Astrocyte of the spinal cord (primary cell): Measurements from ENCODE around the gene UBR3.

Experiments
- DNase-seq: peaks from one replicate; pipeline ENCODE4 v3.0.0; 2011; ENCODE audit warnings: low read depth, low spot score
- H3K4me3 ChIP-seq: 2 replicates; pipeline ENCODE4 v1.5.1; 2011; ENCODE audit warnings: low read depth, mild to moderate bottlenecking, low read length, moderate library complexity
- in situ Hi-C: cut with HindIII; loops from 2 replicates; pipeline ENCODE4 v1.10.0; 2017; ENCODE audit warnings: low sequenced_read_pairs
- TF ChIP-seq, protein P1 (sequence below): IDR thresholded peaks from 2 replicates; pipeline ENCODE4 v1.5.1; 2012; ENCODE audit warnings: low read depth, mild to moderate bottlenecking, low read length, inconsistent platforms

The UBR3 gene

DNA sequence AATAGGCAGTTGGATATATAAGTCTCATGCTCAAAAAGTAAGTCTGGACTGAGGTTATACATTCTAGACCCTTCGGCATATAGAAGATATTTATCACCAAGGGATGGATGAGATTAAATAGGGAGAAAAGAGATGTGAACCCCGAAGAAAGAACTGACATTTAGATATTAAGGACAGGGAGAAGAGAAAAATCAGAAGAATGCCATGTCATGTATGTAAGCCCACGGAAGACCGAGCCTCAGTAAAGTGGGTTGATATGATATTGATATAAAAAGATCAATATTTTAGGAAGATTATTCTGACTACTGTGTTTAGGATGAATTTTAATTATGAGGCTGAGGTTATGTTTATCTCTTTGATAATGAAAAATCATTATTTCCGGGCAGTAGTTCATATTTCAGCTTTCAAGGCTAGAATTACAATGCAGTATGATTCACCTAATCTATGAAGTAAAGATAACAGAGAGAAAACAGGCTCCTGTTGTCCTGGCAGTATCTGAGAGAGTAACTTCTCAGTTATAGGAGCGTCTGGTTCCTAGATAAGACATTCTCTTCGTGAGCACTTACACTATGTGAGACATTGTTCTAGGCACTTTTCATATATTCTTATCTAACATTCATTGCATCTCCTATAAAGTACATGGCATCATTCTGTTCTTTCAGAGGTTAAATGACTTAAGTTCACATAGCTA is 83.0 kb downstream of the UBR3 start:
- no peak overlapping the region for H3K4me3 ChIP-seq
- TF ChIP-seq, protein P1, sequence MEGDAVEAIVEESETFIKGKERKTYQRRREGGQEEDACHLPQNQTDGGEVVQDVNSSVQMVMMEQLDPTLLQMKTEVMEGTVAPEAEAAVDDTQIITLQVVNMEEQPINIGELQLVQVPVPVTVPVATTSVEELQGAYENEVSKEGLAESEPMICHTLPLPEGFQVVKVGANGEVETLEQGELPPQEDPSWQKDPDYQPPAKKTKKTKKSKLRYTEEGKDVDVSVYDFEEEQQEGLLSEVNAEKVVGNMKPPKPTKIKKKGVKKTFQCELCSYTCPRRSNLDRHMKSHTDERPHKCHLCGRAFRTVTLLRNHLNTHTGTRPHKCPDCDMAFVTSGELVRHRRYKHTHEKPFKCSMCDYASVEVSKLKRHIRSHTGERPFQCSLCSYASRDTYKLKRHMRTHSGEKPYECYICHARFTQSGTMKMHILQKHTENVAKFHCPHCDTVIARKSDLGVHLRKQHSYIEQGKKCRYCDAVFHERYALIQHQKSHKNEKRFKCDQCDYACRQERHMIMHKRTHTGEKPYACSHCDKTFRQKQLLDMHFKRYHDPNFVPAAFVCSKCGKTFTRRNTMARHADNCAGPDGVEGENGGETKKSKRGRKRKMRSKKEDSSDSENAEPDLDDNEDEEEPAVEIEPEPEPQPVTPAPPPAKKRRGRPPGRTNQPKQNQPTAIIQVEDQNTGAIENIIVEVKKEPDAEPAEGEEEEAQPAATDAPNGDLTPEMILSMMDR = no peak
- in situ Hi-C loops = no loop called here
- no peak for DNase-seq

DNA sequence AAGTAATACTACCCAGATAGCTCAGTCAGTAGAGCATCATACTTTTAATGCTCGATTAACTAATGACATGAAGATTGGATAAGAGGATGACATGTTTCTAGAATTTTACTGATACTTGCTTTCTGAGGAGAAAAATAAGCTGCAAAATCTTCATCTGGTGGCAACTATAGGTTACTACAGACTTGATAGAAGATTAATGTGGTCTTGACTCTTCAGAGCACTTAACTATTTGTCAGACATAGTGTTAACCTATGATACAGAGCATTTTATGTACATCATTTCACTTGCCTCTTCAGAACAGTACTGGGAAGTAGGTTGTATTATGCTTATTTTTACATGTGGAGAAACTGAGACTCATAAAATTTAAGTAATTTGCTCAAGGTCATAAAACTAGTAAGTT is 83.9 kb downstream of the UBR3 start:
- TF ChIP-seq, protein P1 = no peak
- H3K4me3 ChIP-seq = no peak overlapping the region
- in situ Hi-C loops = no loop called here
- DNase-seq = no peak

DNA sequence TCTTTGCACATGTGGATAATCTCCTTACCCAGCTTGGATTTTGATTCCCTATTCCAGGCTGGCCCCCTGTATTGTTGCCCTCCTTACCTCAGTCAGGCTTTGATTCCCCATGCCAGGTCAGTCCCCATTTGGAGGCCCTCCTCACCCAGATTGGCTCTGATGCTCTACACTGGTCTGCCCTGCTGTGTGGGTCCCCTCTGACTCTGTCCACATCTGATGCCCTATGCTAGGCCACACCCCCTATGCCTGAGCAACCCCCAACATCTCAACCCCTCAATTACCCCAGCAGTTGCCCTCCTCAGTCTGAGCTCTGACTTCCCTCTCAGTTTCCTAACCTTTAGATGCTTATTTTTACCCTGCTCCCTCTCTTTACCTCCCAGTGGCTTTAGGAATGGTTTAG is 89.4 kb downstream of the UBR3 start:
- TF ChIP-seq, protein P1 = no peak
- H3K4me3 ChIP-seq = no peak overlapping the region
- no peak for DNase-seq
- in situ Hi-C loops = no loop called here

DNA sequence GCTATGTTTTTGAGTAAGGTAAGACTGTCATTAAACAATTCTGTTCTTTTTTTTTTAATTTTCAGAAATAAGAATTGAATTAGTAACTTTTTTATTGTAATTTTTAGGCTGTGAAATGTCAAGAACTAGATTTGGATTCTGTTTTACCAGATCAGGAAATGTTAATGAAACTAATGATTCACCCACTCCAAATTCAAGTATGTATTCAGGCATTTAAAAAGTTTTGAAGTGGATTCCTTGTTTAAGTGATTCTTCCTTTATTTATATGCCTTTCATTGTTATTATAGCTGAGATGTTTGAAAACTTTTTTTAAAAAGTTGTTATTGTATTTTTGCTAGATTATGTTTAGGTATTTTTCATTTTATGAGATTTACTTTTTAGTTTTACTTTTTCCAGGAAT is 96.7 kb downstream of the UBR3 start:
- TF ChIP-seq, protein P1 = no peak
- H3K4me3 ChIP-seq = no peak overlapping the region
- in situ Hi-C loops = no loop called here
- no peak for DNase-seq

DNA sequence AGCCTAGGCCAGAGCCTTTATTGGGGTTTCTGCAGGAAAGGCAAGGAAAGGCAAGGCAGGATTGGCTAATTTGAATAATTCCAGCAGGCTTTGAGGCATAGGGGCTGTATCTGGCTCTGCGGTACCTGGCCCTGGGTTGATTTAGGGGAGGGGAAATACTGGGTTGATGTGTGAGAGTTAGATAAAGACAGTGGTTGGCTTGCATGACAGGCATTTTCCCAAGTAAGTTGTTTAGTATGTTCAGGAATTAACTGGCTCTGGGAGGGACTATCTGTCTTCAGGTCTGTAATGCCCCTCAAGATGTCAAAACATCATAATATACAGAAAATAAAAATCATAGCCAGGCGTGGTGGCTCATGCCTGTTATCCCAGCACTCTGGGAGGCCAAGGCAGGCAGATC is 98.7 kb downstream of the UBR3 start:
- H3K4me3 ChIP-seq = no peak overlapping the region
- DNase-seq = no peak
- in situ Hi-C loops = no loop called here
- TF ChIP-seq, protein P1 = no peak

DNA sequence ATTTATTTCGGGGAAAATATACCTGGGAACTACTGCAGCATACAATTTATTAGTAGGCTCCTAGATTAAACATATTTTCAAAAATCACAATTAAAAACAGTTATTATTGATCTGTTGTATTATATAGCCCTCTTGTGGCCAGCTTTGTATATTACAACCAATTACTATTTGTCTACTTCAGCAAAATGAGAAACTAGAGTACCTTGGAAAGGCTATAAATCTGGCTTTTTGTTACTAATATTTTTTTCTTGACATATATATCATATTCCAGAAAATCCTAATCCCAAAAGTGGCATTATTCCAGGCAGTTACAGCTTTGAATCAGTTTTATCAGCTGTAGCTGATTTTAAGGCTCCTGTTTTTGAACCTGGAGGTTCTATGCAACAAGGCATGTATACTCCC is 101.2 kb downstream of the UBR3 start:
- TF ChIP-seq, protein P1 = peak; percentile 53
- H3K4me3 ChIP-seq = no peak overlapping the region
- in situ Hi-C loops = no loop called here
- peak; percentile 67 for DNase-seq
